Stimulated activated CD4-positive, alpha-beta T cell treated with anti-CD3 and anti-CD28 coated beads, Interleukin-15, amount 100 ng/mL, for 24 hours (primary cell): ENCODE results near the gene RGS3.

Experiments used
- DNase-seq: peaks from one replicate; pipeline ENCODE4 v3.0.0-alpha.2; 2020

RGS3 gene

DNA sequence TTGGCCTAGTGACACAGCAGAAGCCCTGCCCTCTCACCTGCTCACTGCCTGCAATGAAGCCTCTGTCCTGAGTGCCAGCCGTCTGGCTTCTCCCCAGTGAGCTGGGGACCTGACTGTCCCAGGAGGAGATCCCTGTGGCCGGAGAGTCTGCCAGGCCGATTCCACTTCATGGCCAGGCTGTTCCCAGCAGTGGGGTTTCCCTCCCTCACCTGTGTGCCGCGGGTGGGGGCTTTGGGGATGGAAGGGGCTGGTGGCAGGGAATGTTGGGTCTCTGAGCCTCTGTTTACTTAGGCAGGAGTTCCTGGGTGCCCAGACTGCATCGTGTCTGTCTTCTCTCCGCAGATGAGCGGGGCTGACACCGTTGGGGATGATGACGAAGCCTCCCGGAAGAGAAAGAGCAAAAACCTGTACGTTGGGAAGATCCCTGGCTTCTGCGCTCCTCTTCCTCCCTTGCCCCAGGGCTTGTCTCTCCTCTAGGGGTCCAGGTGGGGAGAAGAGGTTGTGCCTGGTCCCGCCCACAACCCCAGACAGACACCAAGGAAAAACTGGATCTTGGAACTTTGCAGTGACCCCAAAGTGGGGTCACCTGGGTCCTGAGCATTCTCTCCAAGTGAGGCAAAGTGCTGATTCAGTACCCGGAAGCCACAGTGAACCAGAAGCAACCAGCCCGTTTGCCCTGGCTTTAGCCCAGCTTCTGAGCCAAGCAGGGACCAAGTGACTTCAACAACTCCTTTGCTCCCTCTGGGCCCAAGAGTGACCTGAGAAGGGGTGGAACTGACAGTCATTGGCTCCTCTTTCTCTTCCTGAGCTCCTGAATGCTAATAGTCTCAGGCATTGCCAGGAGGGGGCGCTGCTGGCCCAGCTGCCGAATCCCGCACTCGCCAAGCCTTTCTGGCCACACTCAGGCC lies 127.7 kb downstream of the RGS3 start:
- peak; percentile 82 for DNase-seq

DNA sequence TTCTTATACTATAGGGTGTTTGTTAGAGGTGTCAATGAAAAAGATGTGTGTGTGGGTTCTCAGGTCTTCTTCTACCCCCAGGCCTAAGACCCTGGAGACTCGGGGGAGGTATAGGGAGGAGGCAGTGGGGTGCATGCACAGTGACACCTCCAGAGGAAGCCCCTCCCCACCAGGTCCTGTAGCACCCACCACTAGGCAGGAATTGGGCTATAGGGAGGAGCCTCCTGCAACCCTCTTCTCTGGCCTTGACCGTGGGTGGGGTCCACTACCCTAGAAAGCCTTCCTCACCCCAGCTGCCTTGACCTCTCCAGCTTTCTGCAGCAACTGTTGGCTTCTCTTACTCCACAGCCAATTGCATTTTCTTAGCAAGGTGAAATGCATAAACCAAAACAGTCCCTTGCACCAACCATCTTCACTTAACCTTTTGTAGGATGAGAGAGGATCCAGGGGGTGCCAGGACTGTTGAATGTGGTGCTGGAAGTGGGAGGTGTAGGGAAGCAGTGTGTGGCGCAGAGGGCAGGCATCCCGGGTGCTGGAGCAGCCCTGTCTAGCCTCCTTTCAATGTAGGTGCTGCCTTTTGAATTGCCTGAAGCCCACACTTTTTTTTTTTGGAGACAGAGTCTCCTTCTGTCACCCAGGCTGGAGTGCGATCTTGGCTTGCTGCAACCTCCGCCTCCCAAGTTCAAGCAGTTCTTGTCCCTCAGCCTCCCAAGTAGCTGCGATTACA lies 128.5 kb downstream of the RGS3 start:
- DNase-seq = no peak

DNA sequence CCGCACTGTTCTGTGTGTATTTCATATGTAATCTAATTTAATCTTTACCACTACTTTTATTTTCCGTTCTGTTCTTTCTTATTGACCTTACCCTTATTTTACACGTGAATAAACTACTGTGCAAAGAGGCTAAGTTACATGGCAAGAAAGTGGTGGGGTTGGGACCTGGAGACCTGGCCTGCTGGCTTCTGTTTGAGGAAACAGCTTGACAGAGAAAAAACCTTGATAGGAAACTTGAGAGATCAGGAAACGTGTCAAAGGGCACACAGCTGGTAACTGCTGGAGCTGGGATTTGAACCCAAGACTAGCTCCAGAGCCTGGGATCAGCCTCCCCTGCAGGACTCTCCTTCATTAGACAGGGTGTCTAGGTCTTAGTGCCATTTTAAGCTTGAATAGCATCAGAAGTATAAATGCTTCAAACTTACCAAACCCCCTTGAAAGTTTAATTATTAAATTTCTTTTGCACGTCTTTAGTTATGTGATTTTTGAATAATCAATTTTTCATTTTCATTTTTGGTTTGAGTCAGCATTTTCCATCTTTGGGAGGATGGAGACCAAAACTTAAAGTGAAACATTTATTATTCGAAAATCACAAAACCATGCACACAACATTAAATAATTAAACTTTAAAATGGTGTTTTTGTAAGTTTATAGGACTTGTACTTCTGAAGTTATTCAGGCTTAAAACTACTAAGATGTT lies 129.5 kb downstream of the RGS3 start:
- no peak for DNase-seq

DNA sequence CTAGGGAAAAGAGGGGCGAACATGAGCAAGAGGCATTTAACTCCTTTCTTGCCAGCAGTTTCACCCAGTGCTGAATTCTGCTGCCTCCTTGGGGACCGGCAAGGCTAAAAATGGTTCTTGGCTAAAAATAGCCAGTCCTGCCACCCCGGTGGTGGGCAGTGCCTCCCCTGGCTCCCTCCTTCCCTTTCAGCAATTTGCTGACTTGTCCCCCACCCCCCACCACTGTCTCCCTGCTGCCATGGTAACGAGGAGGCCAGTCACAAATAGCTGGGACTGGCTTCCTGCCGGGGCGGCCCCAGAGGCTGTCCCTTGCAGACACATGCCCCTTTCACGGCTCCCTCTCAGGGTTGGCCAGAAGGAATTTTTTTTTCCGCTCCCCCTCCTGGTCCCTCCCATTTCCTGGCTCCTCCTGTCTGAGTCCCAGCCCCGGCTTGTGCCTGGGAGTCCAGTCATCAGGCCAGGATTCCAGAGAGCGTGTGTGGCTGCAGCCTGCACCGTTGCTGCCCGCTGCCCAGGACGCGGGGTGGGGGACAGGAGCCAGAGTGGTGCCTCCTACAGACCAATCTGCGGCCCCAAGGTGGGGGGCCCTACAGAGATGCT lies 130.3 kb downstream of the RGS3 start:
- DNase-seq = peak; percentile 39

DNA sequence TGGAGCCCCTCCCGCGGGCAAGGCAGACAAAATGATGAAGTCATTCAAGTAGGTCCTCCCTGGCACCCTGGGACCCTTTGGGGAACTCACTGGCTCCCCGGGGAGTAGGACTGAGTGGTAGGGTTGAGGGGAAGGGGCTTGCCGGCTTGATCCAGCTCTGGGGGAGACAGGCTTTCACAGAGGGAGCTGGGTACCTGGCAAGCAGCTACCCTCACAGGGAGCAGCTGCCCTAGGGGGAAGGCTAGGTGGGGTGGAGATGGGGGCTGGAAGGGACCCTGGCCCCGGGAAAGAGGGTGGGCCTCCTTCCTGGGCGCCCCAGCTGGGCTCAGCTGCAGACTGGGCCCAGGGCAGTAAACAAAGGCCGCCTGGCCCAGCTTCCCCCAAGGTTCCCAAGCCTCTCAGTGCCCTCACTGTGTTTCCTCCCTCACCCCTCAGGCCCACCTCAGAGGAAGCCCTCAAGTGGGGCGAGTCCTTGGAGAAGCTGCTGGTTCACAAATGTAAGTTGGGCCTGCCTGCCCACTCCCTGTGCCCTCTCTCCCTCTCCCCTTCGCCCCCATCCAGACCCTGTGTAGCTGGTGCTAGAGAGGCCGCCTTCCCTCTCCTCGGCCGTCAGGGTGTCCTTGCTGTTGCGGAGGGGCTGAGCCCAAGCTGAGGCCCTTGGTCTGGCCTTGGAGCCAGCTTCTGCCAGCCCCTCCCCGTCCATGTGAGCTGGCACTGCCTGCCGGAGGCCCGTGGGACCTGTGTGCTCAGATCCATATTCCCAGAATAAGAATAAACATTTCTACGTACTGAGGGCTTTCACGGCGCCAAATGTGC lies 131.2 kb downstream of the RGS3 start:
- no peak for DNase-seq

DNA sequence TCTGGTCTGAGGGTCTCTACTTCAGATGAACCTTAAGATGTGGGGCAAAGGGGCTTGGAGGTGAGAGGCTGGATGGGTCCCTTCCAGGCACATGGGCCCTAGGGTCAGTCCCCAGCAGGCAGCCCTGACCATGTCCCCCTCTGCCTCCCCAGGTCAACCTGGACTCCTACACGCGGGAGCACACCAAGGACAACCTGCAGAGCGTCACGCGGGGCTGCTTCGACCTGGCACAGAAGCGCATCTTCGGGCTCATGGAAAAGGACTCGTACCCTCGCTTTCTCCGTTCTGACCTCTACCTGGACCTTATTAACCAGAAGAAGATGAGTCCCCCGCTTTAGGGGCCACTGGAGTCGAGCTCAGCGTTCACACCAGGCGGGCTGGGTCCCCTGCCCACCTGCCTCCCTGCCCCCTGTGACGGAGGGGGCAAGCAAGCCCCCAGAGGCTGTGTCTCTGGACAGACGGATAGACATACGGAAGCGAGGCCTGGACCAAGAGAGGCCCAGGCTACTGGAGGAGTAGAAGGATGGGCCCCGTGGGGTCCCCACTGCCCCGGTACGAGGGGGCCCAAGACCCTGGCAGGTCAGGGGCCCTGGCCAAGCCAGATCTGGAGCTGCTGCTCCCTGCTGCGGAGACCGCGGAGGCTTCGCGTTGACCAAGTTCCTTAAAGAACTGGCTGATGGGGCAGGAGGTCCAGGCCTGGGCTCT lies 133.2 kb downstream of the RGS3 start:
- DNase-seq = no peak

DNA sequence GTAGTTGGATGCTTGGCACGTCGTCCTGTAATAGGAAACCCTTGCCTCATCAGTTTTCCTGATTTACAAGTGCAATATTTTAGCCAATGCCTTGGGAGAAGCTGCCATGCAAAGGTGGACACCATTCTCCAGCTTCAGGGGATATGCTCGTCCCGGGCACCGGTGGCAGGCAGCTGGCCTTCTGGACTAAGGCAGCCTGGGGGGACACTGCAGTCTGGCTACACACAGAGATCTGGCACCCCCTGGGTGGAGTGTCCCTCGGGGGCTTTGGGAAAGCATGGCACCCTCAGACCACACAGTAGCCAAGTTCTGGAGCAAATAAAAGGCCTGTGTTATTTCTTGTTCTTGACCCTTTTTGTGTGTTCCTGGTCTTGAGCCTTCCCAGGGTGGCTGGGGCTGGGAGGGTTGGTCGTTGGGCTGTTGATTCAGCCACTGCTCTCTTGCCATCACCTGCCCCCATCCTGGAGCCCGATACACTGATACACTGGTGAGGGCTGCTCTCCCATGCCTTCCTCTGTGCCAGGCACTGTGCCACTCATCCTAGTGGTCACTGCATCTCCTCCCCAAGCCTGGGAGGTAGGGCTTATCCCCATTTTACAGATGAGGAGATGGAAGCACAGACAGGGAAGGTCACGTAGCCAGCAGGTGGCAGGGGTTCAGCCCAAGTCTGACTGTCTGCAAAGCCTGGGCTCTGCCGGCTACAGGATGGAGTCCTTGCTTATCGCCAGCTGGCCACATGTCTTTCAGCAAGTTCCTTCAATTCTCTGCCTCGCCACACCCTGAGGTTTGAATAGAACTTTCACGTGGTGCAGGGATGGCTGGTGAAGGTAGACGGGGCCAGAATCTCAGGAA lies 134.1 kb downstream of the RGS3 start:
- no peak for DNase-seq

DNA sequence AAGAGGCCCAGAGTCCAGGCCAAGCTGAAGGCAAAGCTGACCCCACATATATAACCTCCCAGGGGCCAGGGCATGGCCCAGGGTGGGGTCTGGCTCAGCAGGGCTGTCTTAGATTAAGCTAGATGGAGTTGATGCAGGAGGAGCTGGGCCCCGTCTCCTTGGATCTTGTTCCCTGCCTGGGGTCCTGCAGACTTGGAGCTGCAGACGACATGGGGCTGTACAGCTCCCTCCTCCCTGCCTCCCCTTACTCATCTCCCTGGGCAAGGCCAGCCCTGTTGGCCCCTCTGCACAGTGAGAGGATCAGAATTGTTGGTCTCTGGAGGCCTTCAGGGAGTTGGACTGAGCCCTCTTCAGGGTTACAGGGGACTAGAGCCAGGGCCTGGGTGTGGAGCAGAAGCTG lies 134.9 kb downstream of the RGS3 start:
- DNase-seq = no peak

DNA sequence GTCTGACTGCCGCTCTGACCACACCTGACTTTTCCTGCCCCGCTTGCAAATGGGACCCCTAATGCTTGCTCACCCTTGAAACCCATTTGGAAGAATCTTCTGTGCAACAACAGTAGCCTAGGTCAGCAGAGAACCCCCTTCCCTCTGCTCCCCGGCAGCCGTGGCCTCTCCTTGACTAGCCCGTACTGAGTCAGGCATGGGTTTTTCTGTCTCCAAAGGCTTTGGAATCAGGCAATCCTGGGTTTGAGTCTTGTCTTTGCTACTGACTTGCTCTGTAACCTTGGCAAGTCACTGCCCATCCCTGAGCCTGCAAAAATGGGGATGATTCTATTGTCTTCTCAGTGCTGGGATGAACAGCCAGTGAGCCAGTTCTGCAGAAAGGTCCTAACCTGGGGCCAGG lies 135.4 kb downstream of the RGS3 start:
- no peak for DNase-seq

DNA sequence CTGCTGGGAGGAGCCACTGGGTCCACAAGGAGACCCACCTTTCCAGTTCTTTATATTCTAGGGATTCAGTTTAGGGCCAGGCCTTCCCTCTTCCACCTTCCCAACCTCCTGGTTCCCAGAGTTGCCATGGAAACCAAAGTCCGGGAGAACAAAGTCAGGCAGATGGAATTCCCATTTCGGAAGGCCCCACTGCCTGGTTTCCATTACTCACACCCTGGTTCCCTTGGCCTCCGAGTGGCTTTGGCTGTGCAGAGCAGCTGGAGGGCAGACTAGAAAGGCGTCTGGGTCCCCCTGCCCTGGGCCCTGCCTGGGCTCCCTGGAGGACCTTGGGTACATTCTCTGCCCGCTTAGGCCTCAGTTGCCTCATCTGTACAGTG lies 136.1 kb downstream of the RGS3 start:
- DNase-seq = no peak

DNA sequence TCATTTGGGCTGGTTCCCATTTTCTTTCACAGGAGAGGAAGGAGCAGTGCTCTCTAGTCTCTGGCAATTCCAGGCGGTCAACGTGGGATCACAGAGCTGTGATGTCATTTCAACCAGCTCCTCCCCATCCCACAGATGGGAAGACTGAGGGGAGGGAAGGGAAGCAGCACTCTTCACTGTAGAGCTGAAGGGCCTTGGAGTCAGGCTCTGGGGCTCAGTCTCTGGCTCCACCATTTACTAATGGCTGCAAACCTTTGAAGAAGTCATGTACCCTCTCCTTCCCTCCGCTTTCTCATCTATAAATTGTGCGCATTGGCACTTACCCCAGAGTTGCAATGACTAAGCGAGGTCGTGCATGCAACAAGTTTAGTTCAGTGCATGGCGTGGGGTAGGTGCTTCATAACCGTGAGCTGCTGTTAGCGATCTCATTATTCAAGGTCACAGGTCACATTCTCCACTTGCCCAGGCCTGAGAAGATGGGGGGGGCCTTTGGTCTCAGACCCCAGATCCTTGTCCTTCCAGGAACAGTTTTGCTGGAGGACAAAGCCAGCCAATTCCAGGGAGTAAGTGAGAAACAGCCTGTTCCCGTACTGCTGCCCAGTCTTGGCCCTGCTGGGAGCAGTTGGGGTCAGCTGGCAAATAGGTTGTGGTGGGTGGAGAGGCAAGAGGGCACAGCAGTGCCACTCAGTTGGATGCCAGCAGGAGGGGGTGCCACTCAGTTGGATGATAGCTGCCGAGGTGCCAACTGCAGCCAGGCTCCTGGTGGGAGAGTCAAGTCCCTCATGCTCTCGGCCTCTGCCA lies 136.7 kb downstream of the RGS3 start:
- DNase-seq = no peak

DNA sequence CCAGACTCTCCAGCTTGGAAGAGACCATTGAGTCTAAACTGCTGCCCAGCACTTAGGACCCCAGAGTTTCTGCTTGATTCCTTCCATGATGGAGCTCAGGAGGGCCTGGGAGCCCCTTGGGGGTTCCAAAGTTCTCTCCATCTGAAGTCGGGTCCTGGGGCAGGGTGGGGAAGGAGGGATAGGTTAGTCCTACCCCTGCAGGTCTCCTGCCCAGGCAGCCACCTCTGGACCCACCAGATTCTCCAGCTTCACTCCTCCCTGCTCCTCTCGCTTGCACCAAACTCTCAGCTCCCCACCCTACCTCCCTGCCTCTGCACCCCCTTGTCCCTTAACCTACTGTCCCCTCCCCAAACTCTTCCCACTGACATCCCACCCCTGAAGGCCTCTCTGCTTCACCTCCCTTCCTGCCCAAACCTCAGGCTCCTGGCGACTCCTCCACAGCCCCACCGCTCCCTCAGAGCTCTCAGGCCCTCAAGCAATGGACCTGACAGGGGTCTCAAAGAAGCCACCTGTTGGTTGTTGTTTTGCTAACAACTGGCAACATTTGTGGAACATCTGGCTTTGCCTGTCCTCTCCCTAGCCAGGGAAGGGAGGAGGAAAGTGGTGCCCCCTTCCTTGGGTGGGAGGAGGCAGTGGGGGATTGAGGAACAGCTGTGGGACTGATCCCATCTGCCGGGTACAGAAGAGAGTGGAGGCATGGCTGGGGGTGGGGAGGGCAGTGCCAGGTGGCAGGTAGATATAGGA lies 137.5 kb downstream of the RGS3 start:
- DNase-seq = no peak

DNA sequence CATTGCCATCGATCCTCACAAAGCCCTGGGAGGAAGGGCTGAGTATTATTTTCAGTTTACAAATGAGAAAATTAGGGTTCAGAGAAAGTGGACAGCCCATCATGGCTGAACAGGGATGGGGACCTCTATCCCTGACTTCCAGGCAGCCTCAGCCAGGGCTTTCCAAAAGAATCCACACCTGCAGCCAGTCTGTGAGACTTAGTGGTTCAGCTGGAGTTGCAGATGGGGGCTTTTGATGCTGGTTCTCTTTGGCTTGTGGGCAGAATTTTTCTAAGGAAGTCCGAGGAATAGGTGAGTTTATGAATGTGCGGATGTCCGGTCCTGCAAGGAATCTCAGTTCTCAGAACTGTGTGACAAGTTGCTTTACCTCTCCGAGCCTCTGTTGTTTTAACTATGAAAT lies 138.1 kb downstream of the RGS3 start:
- DNase-seq = no peak

DNA sequence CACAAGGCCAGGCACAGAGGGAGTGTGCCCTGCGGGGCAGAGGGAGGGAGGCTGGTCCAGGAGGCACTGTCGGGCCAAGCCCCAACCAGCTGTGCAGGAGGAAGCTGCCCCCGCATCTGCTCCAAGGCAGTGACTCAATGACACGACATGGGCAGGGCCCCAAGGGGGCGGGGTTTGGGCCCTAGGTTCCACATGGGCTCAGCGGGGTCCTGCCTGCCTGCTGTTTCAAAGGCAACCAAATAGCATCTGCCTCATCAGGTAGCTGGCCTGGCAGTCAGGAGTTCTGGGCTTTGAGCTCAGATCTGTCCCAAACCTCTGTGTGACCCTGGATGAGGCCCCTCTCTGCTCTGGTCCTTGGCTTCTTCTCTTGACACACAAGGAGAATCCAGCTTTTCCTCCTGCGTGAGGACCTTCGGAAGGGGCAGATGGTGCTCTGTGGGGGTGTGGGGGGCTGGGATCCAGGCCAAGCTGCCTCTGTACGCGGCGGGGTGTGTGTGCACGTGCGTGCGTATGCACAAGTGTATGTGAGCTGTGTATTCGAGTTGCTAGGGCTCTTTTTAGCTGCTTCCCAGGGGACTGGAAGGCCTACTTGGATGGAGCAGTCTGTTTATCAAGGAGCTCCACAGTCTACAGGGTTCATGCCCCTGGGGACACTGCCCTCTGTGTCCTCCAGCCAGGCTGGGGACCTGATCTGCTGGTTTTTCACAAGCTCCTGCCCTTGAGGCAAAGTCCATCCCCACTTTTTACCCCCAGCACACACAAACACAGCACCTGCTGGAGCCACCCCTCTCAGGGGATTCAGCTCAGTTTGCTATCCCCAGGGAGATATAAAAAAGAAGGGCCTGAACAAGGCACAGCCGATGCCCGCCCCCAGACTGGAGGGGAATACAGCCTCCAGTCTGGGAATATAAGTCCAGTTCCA lies 138.9 kb downstream of the RGS3 start:
- DNase-seq = peak; percentile 83

DNA sequence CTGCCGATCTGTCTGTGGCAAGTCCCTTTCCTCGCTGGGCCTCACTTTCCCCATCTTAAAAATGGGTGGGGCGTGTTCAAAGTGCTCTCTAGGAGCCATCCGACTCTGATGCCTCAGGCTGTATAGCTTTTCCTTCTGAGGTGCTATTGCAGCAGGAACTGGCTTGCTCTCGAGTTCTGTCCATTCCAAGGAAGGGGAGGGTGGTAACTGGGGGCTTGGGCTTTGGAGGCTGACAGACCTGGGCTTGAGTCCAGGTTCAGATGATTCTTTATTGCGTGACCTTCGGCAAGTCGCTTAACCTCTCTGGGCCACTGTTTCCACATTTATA lies 139.5 kb downstream of the RGS3 start:
- no peak for DNase-seq

DNA sequence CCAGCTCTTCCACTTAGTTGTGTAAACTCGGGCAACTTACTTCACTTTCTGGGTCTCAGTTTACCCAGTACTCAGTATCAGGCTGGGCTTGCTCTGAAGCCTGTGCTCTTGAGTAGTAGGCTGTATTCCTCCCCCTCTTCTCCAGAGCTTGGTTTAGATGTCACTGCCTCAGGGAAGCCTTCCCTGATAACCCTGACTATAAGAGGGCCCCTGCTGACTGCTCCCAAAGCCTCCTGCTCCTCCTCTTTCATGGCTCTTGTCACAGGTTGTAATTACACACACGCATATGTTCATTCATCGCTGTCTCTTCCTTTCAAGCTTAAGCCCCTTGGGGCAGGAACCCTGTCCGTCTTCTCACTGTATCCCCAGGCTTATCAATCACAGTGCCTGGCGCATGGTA lies 140.2 kb downstream of the RGS3 start:
- DNase-seq = no peak

DNA sequence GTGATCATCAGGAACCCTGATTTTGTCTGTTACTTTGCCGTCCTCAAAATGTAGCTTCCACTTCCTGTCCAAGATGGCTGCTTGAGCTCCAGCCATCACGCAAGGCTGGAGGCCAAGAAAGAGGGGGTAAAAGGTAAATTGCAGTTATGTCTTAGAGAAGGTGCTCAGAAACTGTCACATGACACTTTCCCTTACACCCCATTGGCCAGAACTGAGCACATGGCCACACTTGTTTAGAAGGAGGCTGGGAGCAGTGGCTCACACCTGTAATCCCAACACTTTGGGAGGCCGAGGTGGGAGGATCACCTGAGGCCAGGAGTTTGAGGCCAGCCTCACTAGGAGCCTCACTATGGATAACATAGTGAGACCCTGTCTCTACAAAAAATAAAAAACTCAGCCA lies 140.9 kb downstream of the RGS3 start:
- no peak for DNase-seq

DNA sequence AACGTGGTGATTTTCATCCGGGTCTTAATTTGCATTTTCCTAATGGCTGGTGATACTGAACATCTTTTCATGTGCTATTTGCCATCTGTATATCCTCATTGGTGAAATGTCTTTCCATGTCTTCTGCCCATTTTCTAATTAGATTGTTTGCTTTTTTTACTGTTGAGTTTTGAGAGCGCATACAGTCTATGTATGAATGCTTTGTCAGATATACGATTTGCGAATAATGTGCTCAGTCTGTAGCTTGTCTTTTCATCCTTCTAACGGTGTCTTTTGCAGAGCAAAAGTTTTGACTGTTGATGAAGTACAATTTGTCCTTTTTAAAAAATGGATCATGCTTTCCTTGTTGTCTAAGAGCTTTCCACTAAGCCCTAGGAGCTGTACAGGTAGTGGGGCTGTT lies 143.0 kb downstream of the RGS3 start:
- DNase-seq = no peak
